Tibial nerve (tissue), 4 donors: ENCODE data around the gene CCDC57. TPM values are rescaled to one million over a fixed set of nuclear protein-coding genes. Genes with fewer than 3 reads are reported as not detected.

ENCODE experiments used
- DNase-seq, 2 donors: peaks; one replicate each; pipeline ENCODE4 v3.0.0-alpha.2; 2019; ENCODE audit warnings: low spot score in 2 of 2
- H3K27ac ChIP-seq, 4 donors: fragments of 200-600 bp; sonication (generic) in 3 of 4; one replicate each; pipeline ENCODE4 v1.5.1; 2017 to 2019; ENCODE audit warnings: mild to moderate bottlenecking in 1 of 4
- H3K27me3 ChIP-seq, 2 donors: fragments of 200-600 bp; sonication (generic) in 1 of 2; one replicate each; pipeline versions ENCODE4 v1.5.1 to v1.6.0; 2017 to 2019
- H3K36me3 ChIP-seq, 3 donors: fragments of 200-600 bp; sonication (generic); one replicate each; pipeline ENCODE4 v1.5.1; 2018 to 2019
- H3K4me1 ChIP-seq, 4 donors: fragments of 200-600 bp; sonication (generic) in 3 of 4; one replicate each; pipeline ENCODE4 v1.5.1; 2017 to 2019
- H3K4me3 ChIP-seq, 4 donors: fragments of 200-600 bp; sonication (generic) in 3 of 4; one replicate each; pipeline ENCODE4 v1.5.1; 2017 to 2019; ENCODE audit warnings: mild to moderate bottlenecking in 1 of 4, moderate library complexity in 1 of 4
- H3K9me3 ChIP-seq, 4 donors: fragments of 200-600 bp; sonication (generic) in 3 of 4; one replicate each; pipeline ENCODE4 v1.5.1; 2017 to 2019
- EP300 ChIP-seq, 2 donors: sonication (generic); formaldehyde crosslinking; IDR thresholded peaks; one replicate each; pipeline ENCODE4 v1.6.1; 2017; ENCODE audit warnings: antibody characterized with exemption in 2 of 2, mild to moderate bottlenecking in 1 of 2
- POLR2A ChIP-seq, 2 donors: fragments of 450-650 bp; IDR thresholded peaks; one replicate each; pipeline ENCODE4 v1.6.1; 2017; ENCODE audit warnings: antibody characterized with exemption in 2 of 2, mild to moderate bottlenecking in 2 of 2, moderate library complexity in 2 of 2
- WGBS, 2 donors: methylation state at CpG; one replicate each; pipeline ENCODE4 v1.1.5; 2018; 5-methylcytosine and 5-hydroxymethylcytosine counted together
- total RNA-seq, 4 donors: library from RNA; depleted of rRNA; stranded (reverse); fragments of >200 nt; gene quantifications; one replicate each; pipeline ENCODE4 v1.1.0, GENCODE V29; 2016
- TF ChIP-seq, protein P1 (sequence below), 5 experiments: fragments of 200-600 bp in 3 of 5; fragments of 450-650 bp in 2 of 5; sonication (generic) in 3 of 5; IDR thresholded peaks; one replicate each; pipeline ENCODE4 v1.5.1; 2016 to 2019; ENCODE audit warnings: antibody characterized with exemption in 5 of 5, mild to moderate bottlenecking in 3 of 5, moderate library complexity in 2 of 5

Gene CCDC57
- total RNA-seq, 4 donors from 2014 or later = 33.5 to 91.2 (median 47.9) TPM

GRCh38 chr17:82236142-82236971, 23.7 kb upstream of the CCDC57 start:
- peak; percentile 52 to 54 for DNase-seq
- TF ChIP-seq POLR2A (IDR thresholded peaks at IDR 0.05) (no peak), EP300 (IDR thresholded peaks at IDR 0.05) (peak in 1 of 2 donors; percentile 49)
- TF ChIP-seq, protein P1, sequence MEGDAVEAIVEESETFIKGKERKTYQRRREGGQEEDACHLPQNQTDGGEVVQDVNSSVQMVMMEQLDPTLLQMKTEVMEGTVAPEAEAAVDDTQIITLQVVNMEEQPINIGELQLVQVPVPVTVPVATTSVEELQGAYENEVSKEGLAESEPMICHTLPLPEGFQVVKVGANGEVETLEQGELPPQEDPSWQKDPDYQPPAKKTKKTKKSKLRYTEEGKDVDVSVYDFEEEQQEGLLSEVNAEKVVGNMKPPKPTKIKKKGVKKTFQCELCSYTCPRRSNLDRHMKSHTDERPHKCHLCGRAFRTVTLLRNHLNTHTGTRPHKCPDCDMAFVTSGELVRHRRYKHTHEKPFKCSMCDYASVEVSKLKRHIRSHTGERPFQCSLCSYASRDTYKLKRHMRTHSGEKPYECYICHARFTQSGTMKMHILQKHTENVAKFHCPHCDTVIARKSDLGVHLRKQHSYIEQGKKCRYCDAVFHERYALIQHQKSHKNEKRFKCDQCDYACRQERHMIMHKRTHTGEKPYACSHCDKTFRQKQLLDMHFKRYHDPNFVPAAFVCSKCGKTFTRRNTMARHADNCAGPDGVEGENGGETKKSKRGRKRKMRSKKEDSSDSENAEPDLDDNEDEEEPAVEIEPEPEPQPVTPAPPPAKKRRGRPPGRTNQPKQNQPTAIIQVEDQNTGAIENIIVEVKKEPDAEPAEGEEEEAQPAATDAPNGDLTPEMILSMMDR (IDR thresholded peaks at IDR 0.05) = peak; percentile 93 to 97 (median 96)
- H3K36me3 ChIP-seq = peaks cover 0 to 27% (median 0%) of the 10 kb centered on the region in 3 donors
- peaks cover 13 to 95% (median 68%) of the 10 kb centered on the region in 4 donors for H3K4me1 ChIP-seq
- no peaks in the 10 kb centered on the region for H3K9me3 ChIP-seq
- H3K27ac ChIP-seq = peak overlapping the region; percentile 32 to 91 (median 74)
- 26 to 36% methylated on average over 19 to 29 of the region's 44 CpGs for WGBS, 2 donors
- no peaks in the 10 kb centered on the region for H3K27me3 ChIP-seq
- no peak overlapping the region for H3K4me3 ChIP-seq

GRCh38 chr17:82235775-82236141, 23.1 kb upstream of the CCDC57 start:
- Histone ChIP-seq H3K4me1 (peaks cover 7 to 93% (median 63%) of the 10 kb centered on the region in 4 donors), H3K9me3 (no peaks in the 10 kb centered on the region), H3K27me3 (no peaks in the 10 kb centered on the region), H3K4me3 (no peak overlapping the region), H3K36me3 (peaks cover 0 to 27% (median 0%) of the 10 kb centered on the region in 3 donors), H3K27ac (peak overlapping the region; percentile 32 to 91 (median 74))
- WGBS, 2 donors = 60 to 70% methylated on average over 14 to 15 of the region's 15 CpGs
- TF ChIP-seq, protein P1 (IDR thresholded peaks at IDR 0.05) = no peak
- TF ChIP-seq EP300 (IDR thresholded peaks at IDR 0.05) (no peak), POLR2A (IDR thresholded peaks at IDR 0.05) (no peak)
- no peak for DNase-seq

DNA sequence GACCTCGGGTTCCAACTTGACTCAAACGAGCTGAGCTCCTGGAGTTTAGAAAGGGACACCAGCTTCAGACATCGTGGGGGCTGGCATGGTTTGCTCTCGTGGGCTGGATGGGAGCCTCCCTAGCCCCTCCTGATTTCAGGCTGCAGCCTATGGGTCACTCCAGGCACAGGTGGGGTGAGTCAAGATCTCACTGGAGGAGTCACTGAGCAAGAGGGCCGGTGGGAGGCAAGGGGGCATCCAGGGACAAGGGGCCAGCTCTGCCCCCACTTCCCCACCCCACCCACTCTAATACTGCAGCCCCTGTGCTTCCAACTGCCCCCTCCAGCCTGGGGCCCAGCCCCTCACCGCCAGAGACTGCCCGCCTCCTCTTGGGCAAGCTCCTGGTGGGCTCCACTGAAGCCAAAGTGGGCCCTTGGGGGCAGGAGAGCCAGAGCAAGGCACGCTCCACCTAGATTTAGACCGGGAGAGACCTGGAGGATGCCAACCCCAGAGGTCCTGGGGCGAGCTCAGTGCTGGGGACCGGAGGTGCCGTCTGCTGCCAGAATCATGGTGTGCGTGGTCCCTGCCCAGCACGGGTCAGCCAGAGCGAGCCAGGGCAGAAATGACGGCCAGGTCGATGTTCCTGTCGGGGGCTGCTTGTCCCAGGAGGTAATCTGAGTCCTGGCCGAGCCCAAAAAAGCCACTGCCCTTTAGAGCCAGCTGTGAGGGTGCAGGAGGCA, 22.6 kb upstream of the CCDC57 start:
- peak overlapping the region in 3 of 4 donors; percentile 73 to 91 (median 74) for H3K27ac ChIP-seq
- WGBS, 2 donors = 68 to 78% methylated on average over 16 of the region's 19 CpGs
- peaks cover 1 to 93% (median 63%) of the 10 kb centered on the region in 4 donors for H3K4me1 ChIP-seq

DNA sequence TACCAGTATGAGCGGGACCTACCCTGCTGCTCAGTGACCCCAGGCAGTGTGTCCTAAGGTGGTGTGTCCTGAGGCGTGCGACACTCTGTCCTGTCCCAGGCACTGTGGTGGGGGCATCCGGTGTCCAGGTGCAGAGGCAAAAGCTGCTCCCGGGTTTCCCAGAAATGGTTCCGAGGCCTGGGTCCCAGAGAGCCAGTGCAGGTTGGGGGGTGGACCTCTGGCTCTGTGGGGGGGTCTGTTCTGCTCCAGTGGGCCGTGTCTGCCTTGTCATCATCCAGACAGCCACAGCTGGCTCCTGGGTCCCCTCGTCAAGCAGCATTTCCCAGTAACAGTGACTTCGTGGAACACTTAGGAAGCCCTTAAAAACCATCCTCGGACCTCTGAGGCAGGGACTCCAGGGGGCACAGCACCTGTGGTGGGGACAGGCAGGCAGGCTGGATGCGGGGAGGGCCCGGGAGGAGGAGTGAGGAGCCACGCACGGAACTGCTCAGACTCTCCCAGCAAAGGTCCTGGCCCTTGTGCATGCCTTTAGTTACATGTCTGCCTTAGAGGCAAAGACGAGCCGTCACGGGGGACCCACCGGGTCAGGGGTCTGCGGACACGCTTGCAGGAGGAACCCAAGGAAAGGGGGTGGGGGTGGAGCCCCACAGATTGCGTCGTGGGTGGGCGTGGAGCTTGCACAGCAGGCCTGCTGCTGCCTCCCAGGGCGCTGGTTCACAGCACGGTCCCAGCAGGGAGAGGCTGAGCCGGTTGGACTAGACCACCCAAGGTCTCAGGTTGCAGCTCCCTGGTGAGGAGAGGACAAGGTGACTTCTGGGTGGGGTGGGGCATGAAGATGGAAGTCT, 21.8 kb upstream of the CCDC57 start:
- DNase-seq = no peak
- 53 to 55% methylated on average over 24 to 25 of the region's 26 CpGs for WGBS, 2 donors
- Histone ChIP-seq H3K36me3 (peaks cover 0 to 21% (median 0%) of the 10 kb centered on the region in 3 donors), H3K27ac (peak overlapping the region in 1 of 4 donors; percentile 22), H3K4me1 (peaks cover 0 to 93% (median 61%) of the 10 kb centered on the region in 4 donors), H3K4me3 (no peak overlapping the region), H3K27me3 (no peaks in the 10 kb centered on the region), H3K9me3 (no peaks in the 10 kb centered on the region)
- TF ChIP-seq EP300 (IDR thresholded peaks at IDR 0.05) = no peak

More for the DNA sequence above, 22.6 kb upstream of the CCDC57 start:
- Histone ChIP-seq H3K36me3 (peaks cover 0 to 27% (median 0%) of the 10 kb centered on the region in 3 donors), H3K4me3 (no peak overlapping the region), H3K9me3 (no peaks in the 10 kb centered on the region), H3K27me3 (no peaks in the 10 kb centered on the region)
- DNase-seq = no peak
- TF ChIP-seq POLR2A (IDR thresholded peaks at IDR 0.05) (no peak), EP300 (IDR thresholded peaks at IDR 0.05) (no peak)
- TF ChIP-seq, protein P1 (IDR thresholded peaks at IDR 0.05) = no peak
